Kidney tubule cell (primary cell): ENCODE measurements around the gene GTF3C5.
A peak's percentile ranks its signal among the peaks of the same experiment; 100 is the strongest.
"Not testable (repeated sequence)": the region's sequence is repeated elsewhere in the genome, so short reads cannot be mapped to it uniquely, and the experiment has no call there.

Experiments
- DNase-seq: peaks from one replicate; pipeline ENCODE4 v3.0.0-alpha.2; 2018; ENCODE audit warnings: low spot score

The GTF3C5 gene

DNA sequence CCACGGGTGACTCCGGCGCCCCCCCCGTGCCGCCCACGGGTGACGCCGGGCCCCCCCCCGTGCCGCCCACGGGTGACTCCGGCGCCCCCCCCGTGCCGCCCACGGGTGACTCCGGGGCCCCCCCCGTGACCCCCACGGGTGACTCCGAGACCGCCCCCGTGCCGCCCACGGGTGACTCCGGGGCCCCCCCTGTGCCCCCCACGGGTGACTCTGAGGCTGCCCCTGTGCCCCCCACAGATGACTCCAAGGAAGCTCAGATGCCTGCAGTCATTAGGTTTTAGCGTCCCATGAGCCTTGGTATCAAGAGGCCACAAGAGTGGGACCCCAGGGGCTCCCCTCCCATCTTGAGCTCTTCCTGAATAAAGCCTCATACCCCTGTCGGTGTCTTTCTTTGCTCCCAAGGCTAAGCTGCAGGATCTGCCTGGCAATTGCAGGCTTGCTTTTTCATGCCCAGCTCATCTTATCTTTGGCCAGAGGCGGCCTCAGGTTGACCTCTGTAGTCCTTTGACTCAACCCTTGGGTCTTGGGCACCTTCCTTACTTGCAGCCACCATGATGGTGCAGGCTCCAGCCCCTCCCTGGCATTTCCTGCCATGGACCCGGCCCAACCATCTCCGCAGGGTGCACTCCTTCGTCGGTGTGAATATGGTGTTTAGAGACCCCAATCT lies 40.8 kb downstream of the GTF3C5 start:
- no peak for DNase-seq

GRCh38 chr9:133072210-133072609 lies 41.4 kb downstream of the GTF3C5 start:
- not testable (repeated sequence) for DNase-seq

DNA sequence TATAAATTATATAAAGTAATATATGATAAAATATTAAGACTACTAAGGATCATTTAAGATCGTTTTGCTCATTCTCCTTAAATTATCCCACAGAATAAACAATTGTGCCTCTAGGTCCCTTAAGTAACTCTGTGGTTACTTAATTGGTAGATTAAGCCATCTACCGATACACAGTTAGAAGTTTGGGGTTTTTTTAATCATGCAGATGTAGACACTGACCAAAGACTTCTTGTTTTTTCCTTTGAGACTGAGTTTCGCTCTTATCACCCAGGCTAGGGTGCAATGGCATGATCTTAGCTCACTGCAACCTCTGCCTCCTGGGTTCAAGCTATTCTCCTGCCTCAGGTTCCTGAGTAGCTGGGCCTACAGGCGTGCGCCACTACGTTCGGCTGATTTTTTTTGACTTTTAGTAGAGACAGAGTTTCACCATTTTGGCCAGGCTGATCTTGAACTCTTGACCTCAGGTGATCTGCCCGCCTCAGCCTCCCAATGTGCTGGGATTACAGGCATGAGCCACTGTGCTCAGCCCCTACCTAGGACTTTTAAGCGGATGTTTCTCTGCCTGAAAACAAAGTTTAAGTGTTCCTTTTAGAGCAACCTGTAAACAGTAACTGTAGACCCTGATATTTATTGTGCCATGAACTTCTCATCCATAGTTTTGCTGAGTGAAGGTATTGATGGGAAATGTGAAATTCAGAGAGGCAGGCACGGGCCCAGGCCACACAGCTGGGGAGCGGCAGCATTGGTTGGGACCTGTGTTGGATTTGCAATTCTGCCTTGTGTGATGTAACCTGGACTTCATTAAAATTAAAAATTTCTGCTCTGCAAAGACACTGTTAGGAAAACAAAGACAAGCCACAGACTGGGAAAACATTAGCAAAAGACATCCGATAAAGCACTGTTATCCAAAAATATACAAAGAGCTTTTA lies 42.6 kb downstream of the GTF3C5 start:
- DNase-seq = no peak

- DNase-seq = no peak
These were observed 43.4 kb downstream of the GTF3C5 start for GRCh38 chr9:133074111-133074651.

GRCh38 chr9:133075925-133076630 lies 45.3 kb downstream of the GTF3C5 start:
- DNase-seq = peak; percentile 76

DNA sequence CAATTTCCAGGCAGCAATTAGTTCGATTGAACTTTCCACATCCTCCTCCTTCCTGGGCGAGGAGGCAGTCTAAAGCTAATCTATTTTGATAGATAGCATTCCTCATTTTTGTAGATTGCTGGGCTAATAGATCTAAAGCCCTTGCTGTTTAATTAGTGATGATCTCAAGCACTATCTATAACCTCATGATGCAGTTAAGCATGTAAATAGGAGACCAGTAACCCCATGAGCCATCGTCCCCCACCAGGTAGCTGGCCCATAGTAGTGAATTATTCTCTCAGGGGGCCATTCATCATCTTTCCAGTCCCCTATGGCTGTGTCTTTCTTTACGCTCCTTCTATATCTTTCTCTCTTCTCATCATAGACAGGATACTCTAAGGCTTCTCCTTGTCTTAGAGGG lies 45.9 kb downstream of the GTF3C5 start:
- no peak for DNase-seq

GRCh38 chr9:133078486-133078885 lies 47.7 kb downstream of the GTF3C5 start:
- DNase-seq = no peak

GRCh38 chr9:133080161-133080560 lies 49.4 kb downstream of the GTF3C5 start:
- DNase-seq = no peak

GRCh38 chr9:133080786-133081779 lies 50.3 kb downstream of the GTF3C5 start:
- not testable (repeated sequence) for DNase-seq

GRCh38 chr9:133081957-133082644 lies 51.3 kb downstream of the GTF3C5 start:
- not testable (repeated sequence) for DNase-seq

GRCh38 chr9:133083688-133084087 lies 52.9 kb downstream of the GTF3C5 start:
- DNase-seq = not testable (repeated sequence)

DNA sequence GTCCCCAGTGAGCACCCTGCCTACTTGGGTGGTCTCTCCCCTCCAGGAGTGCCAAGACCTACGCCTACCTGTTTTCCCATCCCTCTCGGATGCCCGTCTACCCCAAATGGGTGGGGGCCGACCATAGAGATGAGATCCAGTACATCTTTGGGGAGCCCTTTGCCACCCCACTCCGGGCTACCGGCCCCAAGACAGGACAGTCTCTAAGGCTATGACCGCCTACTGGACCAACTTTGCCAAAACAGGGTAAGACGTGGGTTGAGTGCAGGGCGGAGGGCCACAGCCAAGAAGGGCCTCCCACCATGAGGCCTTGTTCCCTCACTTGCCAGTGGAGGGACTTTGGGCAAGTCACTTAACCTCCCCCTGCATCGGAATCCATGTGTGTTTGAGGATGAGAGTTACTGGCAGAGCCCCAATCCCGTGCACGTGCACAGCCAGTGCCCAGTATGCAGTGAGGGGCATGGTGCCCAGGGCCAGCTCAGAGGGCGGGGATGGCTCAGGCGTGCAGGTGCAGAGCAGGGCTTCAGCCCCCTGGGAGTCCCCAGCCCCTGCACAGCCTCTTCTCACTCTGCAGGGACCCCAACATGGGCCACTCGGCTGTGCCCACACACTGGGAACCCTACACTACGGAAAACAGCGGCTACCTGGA lies 55.5 kb downstream of the GTF3C5 start:
- DNase-seq = not testable (repeated sequence)

DNA sequence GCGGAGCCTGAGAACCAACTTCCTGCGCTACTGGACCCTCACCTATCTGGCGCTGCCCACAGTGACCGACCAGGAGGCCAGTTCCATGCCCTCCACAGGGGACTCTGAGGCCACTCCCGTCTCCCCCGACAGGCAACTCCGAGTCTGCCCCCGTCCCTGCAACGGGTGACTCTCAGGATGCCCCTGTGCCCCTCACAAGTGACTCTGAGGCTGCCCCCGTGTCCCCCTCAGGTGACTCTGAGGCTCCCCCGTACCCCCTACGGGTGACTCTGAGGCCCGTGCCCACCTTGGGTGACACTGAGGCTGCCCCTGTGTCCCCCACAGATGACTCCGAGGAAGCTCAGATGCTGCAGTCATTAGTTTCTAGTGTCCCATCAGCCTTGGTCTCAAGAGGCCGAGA lies 56.1 kb downstream of the GTF3C5 start:
- no peak for DNase-seq

DNA sequence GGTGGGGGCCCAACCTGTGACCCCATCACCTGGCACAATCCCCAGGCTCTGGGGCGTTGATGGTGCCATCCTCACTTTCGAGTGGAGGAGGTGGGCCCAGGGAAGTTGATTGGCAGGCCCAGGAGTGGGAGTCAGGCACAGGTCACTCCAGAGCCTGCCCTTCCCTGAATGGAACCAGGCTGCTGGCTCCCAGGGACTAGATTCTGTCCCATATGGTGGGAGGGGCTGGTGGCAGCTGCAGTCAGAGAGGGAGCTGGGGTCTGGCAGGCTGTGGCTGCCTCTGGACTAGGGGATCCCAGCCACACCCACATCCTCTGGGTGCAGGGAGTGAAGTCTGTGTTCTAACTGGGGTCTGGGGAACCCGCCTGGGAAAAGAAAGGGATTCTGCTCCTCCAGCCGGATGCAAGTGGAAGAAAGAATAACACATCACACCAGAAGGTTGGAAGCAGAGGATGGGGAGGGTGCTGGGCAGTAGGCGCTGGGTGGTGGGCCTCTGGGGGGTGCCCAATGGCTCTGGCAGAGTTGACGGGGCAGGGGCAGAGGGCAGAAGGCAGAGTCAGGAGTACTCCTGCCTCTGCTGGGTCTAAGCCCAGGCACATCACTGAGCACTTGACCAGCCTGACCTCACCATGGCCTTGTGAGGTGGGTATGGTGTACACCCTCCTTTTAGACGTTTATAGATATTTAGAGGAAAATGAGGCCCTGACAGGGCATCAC lies 56.8 kb downstream of the GTF3C5 start:
- DNase-seq = no peak

GRCh38 chr9:133088146-133088750 lies 57.5 kb downstream of the GTF3C5 start:
- DNase-seq = no peak

DNA sequence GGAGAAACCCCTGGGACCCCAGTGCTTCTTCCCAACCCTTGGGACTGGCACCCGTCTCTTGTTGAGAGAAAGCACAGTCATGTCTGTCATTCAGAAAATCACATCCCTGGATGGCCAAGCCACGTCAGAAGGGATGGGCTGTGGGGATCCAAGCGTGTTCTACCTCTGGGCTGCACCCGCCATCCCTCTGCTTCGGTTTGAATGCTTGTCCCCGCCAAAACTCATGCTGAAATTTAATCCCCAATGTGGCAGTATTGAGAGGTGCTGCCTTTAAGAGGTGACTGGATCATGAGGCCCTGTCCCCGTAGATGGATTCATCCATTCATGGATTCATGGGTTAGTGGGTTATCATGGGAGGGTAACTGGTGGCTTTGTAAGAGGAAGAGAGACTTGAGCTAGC lies 58.0 kb downstream of the GTF3C5 start:
- DNase-seq = no peak

DNA sequence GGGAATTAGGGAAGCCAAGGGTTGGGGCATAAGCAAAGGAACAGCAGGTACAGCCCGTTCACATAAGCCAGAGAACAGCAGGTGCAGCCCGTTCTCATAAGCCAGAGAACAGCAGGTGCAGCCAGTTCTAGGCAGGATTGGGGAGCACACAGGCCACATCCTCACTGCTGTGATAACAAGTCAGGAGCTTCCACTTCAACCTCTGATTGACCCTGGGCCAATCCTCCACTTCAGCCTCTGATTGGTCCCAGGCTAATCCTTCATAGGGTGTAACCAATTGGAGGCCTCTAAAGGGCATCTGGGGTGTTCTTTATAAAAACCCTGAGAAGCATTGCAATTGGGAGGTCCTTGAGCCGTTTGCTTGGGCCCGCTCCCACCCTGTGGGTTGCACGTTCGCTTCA lies 58.5 kb downstream of the GTF3C5 start:
- no peak for DNase-seq

GRCh38 chr9:133090187-133090586 lies 59.4 kb downstream of the GTF3C5 start:
- DNase-seq = no peak
